HG03571 (cell line): ENCODE results near the gene TAB2.
"Not testable (repeated sequence)": the region's sequence is repeated elsewhere in the genome, so short reads cannot be mapped to it uniquely, and the experiment has no call there.

Experiments
- ATAC-seq: cut with Tn5 transposase; IDR thresholded peaks from one replicate; pipeline ENCODE4 v1.9.1; 2021; ENCODE audit not compliant: unreplicated experiment

The TAB2 gene

GRCh38 chr6:149332602-149333265, 15.2 kb downstream of the TAB2 start:
- ATAC-seq: no peak

DNA sequence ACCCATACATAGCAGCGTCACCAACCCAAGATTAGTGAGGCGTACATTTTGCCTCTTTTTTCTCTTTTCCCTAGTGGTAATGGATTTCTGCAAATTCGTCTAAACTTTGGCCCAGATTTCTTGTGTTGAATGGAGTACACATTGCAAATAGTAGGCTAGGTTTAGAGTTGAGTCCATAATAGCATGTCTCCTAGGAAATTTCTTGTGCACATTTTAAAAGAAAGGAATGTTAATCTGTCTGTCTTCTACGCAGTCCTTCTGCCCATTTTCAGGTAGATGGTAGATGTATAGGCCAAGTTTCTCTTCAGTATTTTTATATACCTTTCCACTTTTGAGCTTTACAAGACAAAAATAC, 15.7 kb downstream of the TAB2 start:
- ATAC-seq: no peak

- ATAC-seq: no peak
Observed at GRCh38 chr6:149334201-149334600, 16.7 kb downstream of the TAB2 start.

DNA sequence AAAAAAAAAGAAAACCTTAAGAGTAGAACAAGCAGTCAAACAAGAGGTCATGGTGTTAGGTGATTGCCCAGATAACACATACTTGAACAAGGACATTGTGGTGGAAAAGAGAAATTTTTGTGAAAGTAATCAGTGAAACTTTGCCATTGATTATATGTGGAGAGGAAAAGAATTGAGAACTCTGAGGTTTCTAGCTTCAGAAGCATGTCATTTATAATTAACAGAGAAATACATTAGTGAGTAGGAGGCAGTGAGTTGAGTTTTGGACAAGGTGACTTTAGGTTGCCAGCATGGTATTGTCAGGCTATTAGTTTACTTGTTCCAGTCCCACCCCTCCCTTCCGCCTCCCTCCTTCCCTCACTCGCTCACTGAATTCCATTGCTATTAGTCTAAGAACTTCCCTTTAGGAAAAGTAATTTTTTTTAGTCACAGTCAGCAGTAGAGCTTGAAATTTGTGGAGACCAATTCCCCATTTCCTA, 17.2 kb downstream of the TAB2 start:
- ATAC-seq: peak; percentile 60

DNA sequence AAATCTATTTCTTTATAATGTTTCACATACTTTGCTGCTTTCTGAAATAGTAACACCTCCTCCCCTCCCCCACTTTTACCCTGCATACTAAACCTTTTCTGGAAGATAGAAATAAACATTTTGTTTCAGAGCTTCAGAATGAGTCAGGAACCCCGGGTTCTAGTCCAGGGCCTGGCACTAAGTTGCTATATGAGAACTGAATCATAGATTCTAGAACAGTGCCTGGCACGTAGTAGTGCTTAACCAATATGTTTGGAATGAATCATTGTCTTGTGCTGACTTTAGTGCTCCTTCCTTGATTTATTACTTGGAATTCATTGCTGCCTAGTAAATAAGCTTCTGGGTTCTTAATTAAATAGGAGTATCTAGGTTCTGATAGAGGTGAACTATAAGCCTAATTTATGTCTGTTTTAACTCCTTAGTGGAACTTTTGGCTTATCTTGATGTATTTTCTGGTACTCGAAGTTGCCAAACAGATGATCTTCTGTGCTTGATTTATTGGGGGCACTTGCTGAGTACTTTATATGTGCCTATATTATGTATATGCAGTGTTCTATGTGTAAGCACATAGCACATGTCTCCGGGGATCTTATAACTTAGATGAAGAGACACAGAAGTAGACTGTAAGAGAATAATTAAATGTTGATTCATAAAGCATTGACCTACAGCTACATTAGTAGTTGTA, 18.6 kb downstream of the TAB2 start:
- ATAC-seq: no peak

DNA sequence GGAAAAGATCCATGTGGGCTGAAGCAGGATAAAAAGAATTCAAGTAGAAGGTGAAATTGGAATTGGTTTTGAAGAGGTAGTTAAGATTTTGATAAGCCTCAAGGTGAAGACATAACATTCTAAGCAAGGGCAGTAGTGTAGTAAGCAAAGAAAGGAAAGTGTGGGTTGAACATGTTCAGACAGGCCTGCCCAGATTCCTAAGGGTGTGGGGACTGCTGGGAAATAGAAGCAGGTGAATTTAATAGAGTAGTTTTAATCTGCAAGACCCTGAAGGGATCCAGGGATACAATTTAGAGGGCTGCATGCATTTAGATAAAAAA, 19.1 kb downstream of the TAB2 start:
- ATAC-seq: no peak

- ATAC-seq: no peak
Observed at GRCh38 chr6:149337320-149337719, 19.8 kb downstream of the TAB2 start.

- no peak for ATAC-seq
Observed at GRCh38 chr6:149340200-149340599, 22.7 kb downstream of the TAB2 start.

GRCh38 chr6:149342525-149342924, 25.0 kb downstream of the TAB2 start:
- peak; percentile 65 for ATAC-seq

- ATAC-seq: no peak
Observed at GRCh38 chr6:149343501-149343900, 26.0 kb downstream of the TAB2 start.

GRCh38 chr6:149346078-149346477, 28.6 kb downstream of the TAB2 start:
- no peak for ATAC-seq

DNA sequence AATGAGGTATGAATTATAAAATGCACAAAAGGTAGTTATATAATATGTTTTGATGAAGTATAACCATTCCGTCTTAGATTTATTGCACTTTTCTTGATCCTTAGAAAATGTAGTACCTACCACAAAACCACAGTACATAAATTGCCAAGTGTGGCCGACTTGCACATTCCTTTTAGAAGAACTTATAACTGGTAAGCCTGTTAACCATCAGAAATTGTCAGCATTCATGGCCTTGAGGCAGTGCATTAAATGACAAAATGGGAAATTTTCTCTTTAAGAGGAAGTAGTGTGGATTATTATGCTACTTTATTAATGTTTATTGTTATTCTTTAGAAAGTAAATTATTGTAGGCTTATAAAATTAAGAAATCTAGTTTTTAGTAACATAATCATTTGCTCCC, 29.6 kb downstream of the TAB2 start:
- no peak for ATAC-seq

DNA sequence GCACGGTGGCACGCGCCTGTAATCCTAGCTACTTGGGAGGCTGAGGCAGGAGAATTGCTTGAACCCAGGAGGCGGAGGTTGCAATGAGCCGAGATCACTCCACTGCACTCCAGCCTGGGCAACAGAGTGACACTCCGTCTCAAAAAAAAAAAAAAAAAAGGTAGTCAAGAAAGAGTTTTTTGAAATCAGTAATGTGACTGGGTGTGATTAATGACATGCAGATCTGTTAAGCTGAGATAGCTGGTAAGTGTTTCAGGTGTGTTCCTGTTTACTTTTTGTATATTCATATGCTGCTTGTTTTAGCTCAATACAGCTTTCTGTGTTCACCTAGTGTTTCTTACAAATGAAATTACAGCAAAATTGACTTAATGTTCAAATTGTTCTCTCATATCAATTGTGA, 31.8 kb downstream of the TAB2 start:
- ATAC-seq: not testable (repeated sequence)

- ATAC-seq: no peak
Observed at GRCh38 chr6:149354009-149354408, 36.5 kb downstream of the TAB2 start.

DNA sequence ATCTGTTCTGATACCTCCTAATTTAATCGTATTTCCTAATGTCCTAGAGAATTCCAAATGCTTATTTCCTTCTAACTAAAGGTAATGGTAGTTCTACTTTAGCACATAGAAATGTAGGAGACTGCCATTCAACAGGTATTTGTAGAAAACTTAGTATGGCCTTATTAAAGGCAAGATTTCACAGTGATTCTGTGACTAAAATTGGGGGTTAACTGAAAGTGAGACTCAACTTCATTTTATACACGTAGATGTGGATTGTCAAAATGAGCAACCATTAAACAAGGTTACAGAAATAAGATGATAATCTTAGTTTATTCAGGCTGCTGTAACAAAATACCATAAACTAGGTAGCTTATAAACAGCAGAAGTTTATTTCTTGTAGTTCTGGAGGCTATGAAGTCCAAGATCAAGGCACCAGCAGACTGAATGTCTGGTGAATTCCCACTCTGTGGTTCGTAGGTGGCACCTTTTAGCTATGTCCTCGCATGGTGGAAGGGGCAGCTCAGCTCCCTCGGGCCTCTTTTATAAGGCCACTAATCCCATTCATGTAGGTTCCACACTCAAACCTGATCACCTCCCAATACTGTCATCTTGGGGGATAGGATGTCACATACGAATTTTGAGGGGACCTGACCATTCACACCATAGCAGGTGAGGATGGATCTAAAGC, 38.7 kb downstream of the TAB2 start:
- ATAC-seq: no peak

GRCh38 chr6:149357726-149358538, 40.4 kb downstream of the TAB2 start:
- ATAC-seq: no peak

GRCh38 chr6:149359440-149359839, 41.9 kb downstream of the TAB2 start:
- no peak for ATAC-seq

- ATAC-seq: no peak
Observed at GRCh38 chr6:149360536-149360935, 43.0 kb downstream of the TAB2 start.

- ATAC-seq: no peak
Observed at GRCh38 chr6:149362289-149362688, 44.8 kb downstream of the TAB2 start.

GRCh38 chr6:149363154-149363553, 45.6 kb downstream of the TAB2 start:
- ATAC-seq: no peak

DNA sequence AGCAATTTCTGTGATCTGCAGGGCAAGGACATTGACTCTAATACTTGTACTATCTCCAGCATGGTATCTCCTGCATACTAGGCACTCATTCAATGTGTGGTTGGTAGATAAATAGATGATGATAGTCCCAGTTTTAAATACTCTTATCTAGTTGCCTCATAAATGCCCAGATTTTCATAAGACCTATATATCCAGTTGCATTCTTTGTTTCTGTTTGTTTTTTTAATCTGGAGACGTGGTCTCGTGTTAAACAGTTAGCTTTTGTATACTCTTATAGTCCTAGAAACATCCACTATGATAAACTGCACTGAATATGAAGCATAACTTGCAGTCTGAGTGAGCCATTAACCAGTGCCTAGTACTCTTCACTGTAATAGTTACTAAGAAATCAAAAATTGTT, 47.0 kb downstream of the TAB2 start:
- no peak for ATAC-seq

DNA sequence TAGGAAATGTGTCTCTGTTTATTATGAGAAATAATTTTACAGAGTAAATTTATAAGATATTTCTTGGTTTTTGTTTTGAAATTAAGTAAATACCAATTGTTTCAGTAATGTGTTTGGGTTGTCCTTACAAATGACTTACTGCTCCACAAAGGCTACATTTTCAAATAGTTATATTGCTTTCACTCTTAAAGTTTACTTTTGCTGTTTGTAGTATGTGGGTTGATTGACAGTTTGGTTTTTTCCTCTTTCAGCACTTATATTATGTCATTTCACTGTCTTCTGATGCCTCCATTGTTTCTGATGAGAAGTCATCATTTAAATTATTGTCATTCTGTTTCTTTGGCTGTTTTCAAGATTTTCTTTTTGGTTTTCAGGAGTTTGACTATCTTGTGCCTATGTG, 47.7 kb downstream of the TAB2 start:
- no peak for ATAC-seq
